Right kidney (tissue), 9 donors: Measurements from ENCODE around the gene DPY19L2.
"Not testable (repeated sequence)": the region's sequence is repeated elsewhere in the genome, so short reads cannot be mapped to it uniquely, and the experiment has no call there.

ENCODE experiments used
- DNase-seq: peaks from one replicate; pipeline ENCODE4 v3.0.0-alpha.2; 2016
- long read RNA-seq, 8 donors: transcript quantifications; one replicate each; lab custom pipeline, GENCODE V29; 2026

DPY19L2 gene
- long read RNA-seq, donor 1, transcript DPY19L2-203 (6 exons, 1,339 nt) = major isoform, 7 of 8 reads
- long read RNA-seq, donor 1, partial matches to known transcripts = 0 of 8 reads
- long read RNA-seq, donor 1, other reads (novel, unspliced or antisense) = 0 of 8 reads
- long read RNA-seq, donor 2, partial matches to known transcripts = 0 of 2 reads
- long read RNA-seq, donor 2, other reads (novel, unspliced or antisense) = 0 of 2 reads
- long read RNA-seq, donor 3, partial matches to known transcripts = 0 of 2 reads
- long read RNA-seq, donor 3, other reads (novel, unspliced or antisense) = 0 of 2 reads
- long read RNA-seq, donor 4, transcript DPY19L2-203 (6 exons, 1,339 nt) = major isoform, 7 of 21 reads
- long read RNA-seq, donor 4, partial matches to known transcripts = 14 of 21 reads
- long read RNA-seq, donor 4, other reads (novel, unspliced or antisense) = 0 of 21 reads
- long read RNA-seq, donor 5, partial matches to known transcripts = 0 of 4 reads
- long read RNA-seq, donor 5, other reads (novel, unspliced or antisense) = 0 of 4 reads
- long read RNA-seq, donor 6, partial matches to known transcripts = 0 of 2 reads
- long read RNA-seq, donor 6, other reads (novel, unspliced or antisense) = 0 of 2 reads
- long read RNA-seq, donor 7, transcript DPY19L2-203 (6 exons, 1,339 nt) = major isoform, 5 of 5 reads
- long read RNA-seq, donor 7, partial matches to known transcripts = 0 of 5 reads
- long read RNA-seq, donor 7, other reads (novel, unspliced or antisense) = 0 of 5 reads
- long read RNA-seq, donor 8, partial matches to known transcripts = 27 of 29 reads
- long read RNA-seq, donor 8, other reads (novel, unspliced or antisense) = 0 of 29 reads

GRCh38 chr12:63668028-63668799 lies at the start of gene DPY19L2:
TSS of gene DPY19L2 (minus strand) at chr12:63668493. CDS start at chr12:63668393, 100 bp downstream.
- DNase-seq = peak; percentile 94

- not testable (repeated sequence) for DNase-seq
Measured at GRCh38 chr12:63716891-63717290, 48.6 kb upstream of the DPY19L2 start.

- not testable (repeated sequence) for DNase-seq
Measured at GRCh38 chr12:63715107-63715625, 46.9 kb upstream of the DPY19L2 start.

- not testable (repeated sequence) for DNase-seq
Measured at GRCh38 chr12:63714409-63714808, 46.1 kb upstream of the DPY19L2 start.

GRCh38 chr12:63713681-63714075 lies 45.4 kb upstream of the DPY19L2 start:
- not testable (repeated sequence) for DNase-seq

GRCh38 chr12:63712979-63713680 lies 44.8 kb upstream of the DPY19L2 start:
- DNase-seq = not testable (repeated sequence)

GRCh38 chr12:63712376-63712974 lies 44.2 kb upstream of the DPY19L2 start:
- not testable (repeated sequence) for DNase-seq

GRCh38 chr12:63711339-63711738 lies 43.0 kb upstream of the DPY19L2 start:
- not testable (repeated sequence) for DNase-seq

GRCh38 chr12:63706336-63706735 lies 38.0 kb upstream of the DPY19L2 start:
- no peak for DNase-seq

- DNase-seq = not testable (repeated sequence)
Measured at GRCh38 chr12:63699678-63700382, 31.5 kb upstream of the DPY19L2 start.

- not testable (repeated sequence) for DNase-seq
Measured at GRCh38 chr12:63699011-63699410, 30.7 kb upstream of the DPY19L2 start.

GRCh38 chr12:63690837-63691236 lies 22.5 kb upstream of the DPY19L2 start:
- DNase-seq = not testable (repeated sequence)

- not testable (repeated sequence) for DNase-seq
Measured at GRCh38 chr12:63689141-63689540, 20.8 kb upstream of the DPY19L2 start.

GRCh38 chr12:63686623-63687022 lies 18.3 kb upstream of the DPY19L2 start:
- not testable (repeated sequence) for DNase-seq

- DNase-seq = not testable (repeated sequence)
Measured at GRCh38 chr12:63685789-63686188, 17.5 kb upstream of the DPY19L2 start.

GRCh38 chr12:63682617-63683016 lies 14.3 kb upstream of the DPY19L2 start:
- not testable (repeated sequence) for DNase-seq

GRCh38 chr12:63680758-63681157 lies 12.5 kb upstream of the DPY19L2 start:
- not testable (repeated sequence) for DNase-seq

GRCh38 chr12:63672550-63672949 lies 4.3 kb upstream of the DPY19L2 start:
- DNase-seq = not testable (repeated sequence)

GRCh38 chr12:63669936-63670335 lies 1.6 kb upstream of the DPY19L2 start:
- not testable (repeated sequence) for DNase-seq

GRCh38 chr12:63669427-63669826 lies 1.1 kb upstream of the DPY19L2 start:
- DNase-seq = not testable (repeated sequence)
